Measurements from ENCODE around the gene SLC39A13. TPM values are rescaled to one million over a fixed set of nuclear protein-coding genes. Genes with fewer than 3 reads are reported as not detected.

The SLC39A13 gene
- total RNA-seq, 1 donor from 2014 or later, result 117 TPM

GRCh38 chr11:47447906-47448305 is 39.5 kb downstream of the SLC39A13 start:
- Histone ChIP-seq H3K4me3 (ENCODE audit: low read depth, low read length) (no peak overlapping the region), H3K36me3 (ENCODE audit: control insufficient read depth, insufficient read depth, low read length) (no peaks in the 10 kb centered on the region), H3K27me3 (ENCODE audit: control insufficient read depth, insufficient read depth, low read length) (no peaks in the 10 kb centered on the region)
- DNase-seq (ENCODE audit: low read depth), result no peak
- TF ChIP-seq CTCF (IDR thresholded peaks at IDR 0.05; ENCODE audit: insufficient read depth, low read length, poor library complexity, severe bottlenecking), result no peak

GRCh38 chr11:47448566-47449427 is 40.4 kb downstream of the SLC39A13 start, which contains the start of gene RAPSN:
Gene RAPSN, minus strand, starts transcription at chr11:47449136. Its CDS starts 172 bp downstream, at chr11:47448964.
- no peak within 1 kb of the TSS for H3K4me3 ChIP-seq (ENCODE audit: low read depth, low read length)
- DNase-seq (ENCODE audit: low read depth), result no peak

GRCh38 chr11:47449541-47449940 is 41.2 kb downstream of the SLC39A13 start:
- Histone ChIP-seq H3K27me3 (ENCODE audit: control insufficient read depth, insufficient read depth, low read length) (no peaks in the 10 kb centered on the region), H3K36me3 (ENCODE audit: control insufficient read depth, insufficient read depth, low read length) (no peaks in the 10 kb centered on the region)
- DNase-seq (ENCODE audit: low read depth), result no peak

More at GRCh38 chr11:47448566-47449427, 40.4 kb downstream of the SLC39A13 start, which contains the start of gene RAPSN:
- no peak for TF ChIP-seq CTCF (IDR thresholded peaks at IDR 0.05; ENCODE audit: insufficient read depth, low read length, poor library complexity, severe bottlenecking)
- H3K36me3 ChIP-seq (ENCODE audit: control insufficient read depth, insufficient read depth, low read length), result no peaks in the 10 kb centered on the region
- no peaks in the 10 kb centered on the region for H3K27me3 ChIP-seq (ENCODE audit: control insufficient read depth, insufficient read depth, low read length)

GRCh38 chr11:47451436-47451835 is 43.0 kb downstream of the SLC39A13 start:
- H3K27me3 ChIP-seq (ENCODE audit: control insufficient read depth, insufficient read depth, low read length), result no peaks in the 10 kb centered on the region
- TF ChIP-seq CTCF (IDR thresholded peaks at IDR 0.05; ENCODE audit: insufficient read depth, low read length, poor library complexity, severe bottlenecking), result no peak

More at GRCh38 chr11:47449541-47449940, 41.2 kb downstream of the SLC39A13 start:
- no peak overlapping the region for H3K4me3 ChIP-seq (ENCODE audit: low read depth, low read length)
- no peak for TF ChIP-seq CTCF (IDR thresholded peaks at IDR 0.05; ENCODE audit: insufficient read depth, low read length, poor library complexity, severe bottlenecking)

DNA sequence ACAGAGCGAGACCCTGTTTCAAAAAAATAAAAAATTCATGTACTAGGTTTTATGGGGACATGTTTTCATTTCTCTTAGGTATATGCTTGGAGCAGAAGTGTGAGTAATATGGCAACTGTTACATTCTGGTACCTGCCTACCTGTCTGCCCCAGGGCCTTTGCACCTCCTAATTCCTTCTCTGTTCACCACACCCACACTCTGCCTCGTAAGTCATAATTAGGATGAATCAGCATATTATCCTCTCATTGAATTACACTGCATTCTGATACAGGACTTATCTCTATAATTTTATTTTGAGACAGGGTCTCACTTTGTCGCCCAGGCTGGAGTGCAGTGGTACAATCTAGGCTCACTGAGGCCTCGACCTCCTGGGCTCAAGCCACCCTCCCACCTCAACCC is 43.6 kb downstream of the SLC39A13 start:
- TF ChIP-seq CTCF (IDR thresholded peaks at IDR 0.05; ENCODE audit: insufficient read depth, low read length, poor library complexity, severe bottlenecking), result no peak

More at GRCh38 chr11:47451436-47451835, 43.0 kb downstream of the SLC39A13 start:
- DNase-seq (ENCODE audit: low read depth), result no peak
- H3K36me3 ChIP-seq (ENCODE audit: control insufficient read depth, insufficient read depth, low read length), result no peaks in the 10 kb centered on the region
- H3K4me3 ChIP-seq (ENCODE audit: low read depth, low read length), result no peak overlapping the region

More for the DNA sequence above, 43.6 kb downstream of the SLC39A13 start:
- DNase-seq (ENCODE audit: low read depth), result no peak
- Histone ChIP-seq H3K4me3 (ENCODE audit: low read depth, low read length) (no peak overlapping the region), H3K27me3 (ENCODE audit: control insufficient read depth, insufficient read depth, low read length) (no peaks in the 10 kb centered on the region), H3K36me3 (ENCODE audit: control insufficient read depth, insufficient read depth, low read length) (no peaks in the 10 kb centered on the region)
